Naive thymus-derived CD4-positive, alpha-beta T cell (primary cell): ENCODE data around the gene GNL1. TPM values are rescaled to one million over a fixed set of nuclear protein-coding genes. Genes with fewer than 3 reads are reported as not detected.
"Not testable (repeated sequence)": the region's sequence is repeated elsewhere in the genome, so short reads cannot be mapped to it uniquely, and the experiment has no call there.

Experiments used
- ATAC-seq: fragments of 150-1000 bp; cut with Tn5 transposase; 2 replicates; pipeline ENCODE4 v1.10.0; 2021; ENCODE audit warnings: mild to moderate bottlenecking, moderate library complexity
- CTCF ChIA-PET: fragments of 350-600 bp; sonication (Branson Sonifier 250); formaldehyde crosslinking; loops from one replicate; lab custom pipeline; 2021; ENCODE audit warnings: antibody characterized with exemption; lab: Charles Lee
- POLR2A ChIA-PET: fragments of 350-600 bp; sonication (Branson Sonifier 250); formaldehyde crosslinking; loops from one replicate; lab custom pipeline; 2021; ENCODE audit warnings: antibody characterized with exemption, inconsistent platforms; lab: Charles Lee
- DNase-seq, 9 donors: peaks; one replicate each; pipeline versions ENCODE4 v3.0.0 to v3.0.0-alpha.2; 2020 to 2022; ENCODE audit warnings: mixed read lengths in 1 of 9
- H3K27ac ChIP-seq: one replicate; pipeline ENCODE4 v1.7.0; 2013; ENCODE audit warnings: mild to moderate bottlenecking, low read depth, low read length, moderate library complexity
- H3K27me3 ChIP-seq, 2 donors: one replicate each; pipeline ENCODE4 v1.7.0; 2013; ENCODE audit warnings: low read length in 2 of 2, mild to moderate bottlenecking in 2 of 2, moderate library complexity in 2 of 2; ENCODE audit not compliant: control insufficient read depth in 2 of 2, insufficient read depth in 2 of 2
- H3K36me3 ChIP-seq, 3 experiments: 1 replicate in 2 of 3; 2 replicates in 1 of 3; pipeline ENCODE4 v1.7.0; 2013; ENCODE audit warnings: low read length in 3 of 3, mild to moderate bottlenecking in 3 of 3, moderate library complexity in 1 of 3; ENCODE audit not compliant: insufficient read depth in 3 of 3, control insufficient read depth in 2 of 3
- H3K4me1 ChIP-seq, 2 donors: one replicate each; pipeline ENCODE4 v1.7.0; 2013; ENCODE audit warnings: low read length in 2 of 2, mild to moderate bottlenecking in 2 of 2, moderate library complexity in 1 of 2; ENCODE audit not compliant: control insufficient read depth in 2 of 2, insufficient read depth in 2 of 2
- H3K4me3 ChIP-seq: 2 replicates; pipeline ENCODE4 v1.7.0; 2013; ENCODE audit warnings: mild to moderate bottlenecking, low read length
- H3K9me3 ChIP-seq, 3 experiments: 1 replicate in 2 of 3; 2 replicates in 1 of 3; pipeline ENCODE4 v1.7.0; 2013; ENCODE audit warnings: low read length in 3 of 3; ENCODE audit not compliant: control insufficient read depth in 2 of 3
- H3K27ac Mint-ChIP-seq, 9 donors: one replicate each; pipeline ENCODE4 v1.8.0; 2020 to 2022; ENCODE audit warnings: mixed read lengths in 9 of 9, mild to moderate bottlenecking in 8 of 9, moderate library complexity in 5 of 9, inconsistent platforms in 2 of 9
- H3K27me3 Mint-ChIP-seq, 5 donors: one replicate each; pipeline ENCODE4 v1.8.0; 2021 to 2022; ENCODE audit warnings: mixed read lengths in 5 of 5, mild to moderate bottlenecking in 1 of 5
- H3K36me3 Mint-ChIP-seq, 5 donors: one replicate each; pipeline ENCODE4 v1.8.0; 2020 to 2022; ENCODE audit warnings: mixed read lengths in 5 of 5, mild to moderate bottlenecking in 3 of 5, inconsistent platforms in 1 of 5
- H3K4me1 Mint-ChIP-seq, 7 donors: one replicate each; pipeline ENCODE4 v1.8.0; 2020 to 2022; ENCODE audit warnings: mixed read lengths in 7 of 7, mild to moderate bottlenecking in 3 of 7, inconsistent platforms in 1 of 7
- H3K4me3 Mint-ChIP-seq, 10 donors: one replicate each; pipeline ENCODE4 v1.8.0; 2020 to 2022; ENCODE audit warnings: mild to moderate bottlenecking in 10 of 10, mixed read lengths in 10 of 10, moderate library complexity in 6 of 10, inconsistent platforms in 2 of 10
- H3K9me3 Mint-ChIP-seq, 11 donors: one replicate each; pipeline ENCODE4 v1.8.0; 2020 to 2022; ENCODE audit warnings: mixed read lengths in 11 of 11, mild to moderate bottlenecking in 4 of 11, inconsistent platforms in 1 of 11, moderate library complexity in 1 of 11
- intact Hi-C, 2 donors: fragments of 100-400 bp; cut with micrococcal nuclease; formaldehyde crosslinking; loops; one replicate each; pipeline ENCODE4 v1.15.1; 2023
- polyA plus RNA-seq, 2 donors: library from polyadenylated mRNA; unstranded; fragments of 300-500 nt; fragmentation: Illumina TruSeq; gene quantifications; one replicate each; pipeline ENCODE4 v1.2.3, GENCODE V29; 2021
- total RNA-seq, 6 experiments: library from RNA in 5 of 6; stranded (reverse) in 5 of 6; gene quantifications; 1 replicate in 5 of 6; 2 replicates in 1 of 6; pipeline ENCODE4 v1.2.3 and lab custom pipeline; 2021 to 2026

Gene GNL1
- total and polyA plus RNA-seq, 7 experiments from 2014 or later: 27.7 to 190 (median 65.1) TPM

DNA sequence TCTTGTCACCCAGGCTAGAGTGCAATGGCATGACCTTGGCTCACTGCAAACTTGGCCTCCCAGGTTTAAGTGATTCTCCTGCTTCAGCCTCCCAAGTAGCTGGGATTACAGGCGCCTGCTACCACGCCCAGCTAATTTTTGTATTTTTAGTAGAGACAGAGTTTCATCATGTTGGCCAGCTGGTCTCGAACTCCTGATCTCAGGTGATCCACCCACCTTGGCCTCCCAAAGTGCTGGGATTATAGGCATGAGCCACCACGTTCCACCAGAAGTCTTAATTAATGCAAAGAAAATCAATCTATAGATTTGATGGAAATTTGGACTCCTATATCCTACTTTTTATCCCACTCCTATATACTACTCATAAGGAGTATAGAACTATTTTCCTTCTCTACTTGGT, 61.2 kb downstream of the GNL1 start:
- Mint-ChIP-seq H3K4me3 (peak overlapping the region; percentile 21 to 99 (median 90)), H3K4me1 (peaks cover 51 to 84% (median 74%) of the 10 kb centered on the region in 7 donors), H3K36me3 (peaks cover 13 to 46% (median 39%) of the 10 kb centered on the region in 5 donors), H3K27ac (peak overlapping the region in 8 of 9 donors; percentile 86 to 99 (median 94))
- intact Hi-C loops: loop anchor here in 1 of 2 donors (1.0 kb wide), 1 partner anchor 14 kb away; no protein-coding TSS in a partner anchor
- ChIA-PET POLR2A (interaction anchor here (1.0 to 9.8 kb wide), 11 partner anchors 11 to 222 kb away, joined by 3 to 652 read pairs (median 22); partner anchors contain the start of gene MDC1), CTCF (interaction anchor here (1.2 to 8.6 kb wide), 3 partner anchors 19 to 48 kb away, joined by 5 to 96 read pairs (median 77); no protein-coding TSS in a partner anchor)
- H3K27ac ChIP-seq: peak overlapping the region; percentile 49
- ATAC-seq, H3K27me3 ChIP-seq, H3K4me3 ChIP-seq, DNase-seq, H3K9me3 Mint-ChIP-seq, H3K27me3 Mint-ChIP-seq, H3K9me3 ChIP-seq: not testable (repeated sequence)
- H3K36me3 ChIP-seq: peaks cover 27 to 38% (median 29%) of the 10 kb centered on the region in 3 experiments
- peaks cover 45 to 47% of the 10 kb centered on the region in 2 donors for H3K4me1 ChIP-seq

DNA sequence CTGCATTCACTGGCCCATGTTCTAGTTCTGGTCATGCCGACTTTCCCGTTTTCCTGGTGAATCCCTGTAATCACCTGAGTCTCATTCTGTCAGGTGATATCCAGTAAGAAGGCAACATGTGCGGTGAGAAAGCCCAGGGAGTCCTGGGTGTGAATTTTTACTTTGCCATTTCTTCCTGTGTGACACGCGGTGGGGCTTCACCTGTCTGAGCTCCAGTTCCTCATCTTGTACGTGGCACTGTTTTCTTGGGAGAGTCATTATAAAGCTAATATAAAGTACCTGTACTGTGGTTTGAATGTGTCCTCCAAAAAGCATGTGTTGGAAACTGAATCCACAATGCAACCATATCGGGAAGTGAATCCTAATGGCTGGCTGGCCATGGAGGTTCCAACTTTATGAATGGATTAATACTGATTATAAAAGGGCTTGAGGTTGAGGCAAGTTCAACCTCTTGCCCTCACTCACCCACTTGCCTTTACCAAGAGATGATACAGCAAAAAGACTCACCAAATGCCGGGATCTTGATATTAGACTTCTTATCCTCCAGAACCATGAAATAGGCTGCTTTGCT, 61.9 kb downstream of the GNL1 start:
- Histone ChIP-seq H3K4me1 (peaks cover 44 to 45% of the 10 kb centered on the region in 2 donors), H3K4me3 (peak overlapping the region; percentile 83), H3K27ac (peak overlapping the region; percentile 97), H3K27me3 (no peaks in the 10 kb centered on the region), H3K36me3 (peaks cover 27 to 43% (median 29%) of the 10 kb centered on the region in 3 experiments), H3K9me3 (no peaks in the 10 kb centered on the region)
- H3K4me1 Mint-ChIP-seq: peaks cover 48 to 78% (median 70%) of the 10 kb centered on the region in 7 donors
- H3K27ac Mint-ChIP-seq: peak overlapping the region; percentile 80 to 99 (median 90)
- peaks cover 0 to 8% (median 0%) of the 10 kb centered on the region in 11 donors for H3K9me3 Mint-ChIP-seq
- H3K36me3 Mint-ChIP-seq: peaks cover 13 to 47% (median 42%) of the 10 kb centered on the region in 5 donors
- intact Hi-C loops: no loop called here
- H3K4me3 Mint-ChIP-seq: peak overlapping the region; percentile 66 to 100 (median 98)
- H3K27me3 Mint-ChIP-seq: peaks cover 0 to under 1% (median 0%) of the 10 kb centered on the region in 5 donors
- ATAC-seq (no peak), DNase-seq (peak in 1 of 9 donors; percentile 41)
- POLR2A ChIA-PET: interaction anchor here (0.7 to 9.8 kb wide), 23 partner anchors 10 to 420 kb away, joined by 3 to 652 read pairs (median 5); partner anchors contain the start of genes ABCF1, GNL1, MDC1 and MRPS18B
- CTCF ChIA-PET: interaction anchor here (1.1 to 8.6 kb wide), 5 partner anchors 16 to 102 kb away, joined by 3 to 96 read pairs (median 41); no protein-coding TSS in a partner anchor

DNA sequence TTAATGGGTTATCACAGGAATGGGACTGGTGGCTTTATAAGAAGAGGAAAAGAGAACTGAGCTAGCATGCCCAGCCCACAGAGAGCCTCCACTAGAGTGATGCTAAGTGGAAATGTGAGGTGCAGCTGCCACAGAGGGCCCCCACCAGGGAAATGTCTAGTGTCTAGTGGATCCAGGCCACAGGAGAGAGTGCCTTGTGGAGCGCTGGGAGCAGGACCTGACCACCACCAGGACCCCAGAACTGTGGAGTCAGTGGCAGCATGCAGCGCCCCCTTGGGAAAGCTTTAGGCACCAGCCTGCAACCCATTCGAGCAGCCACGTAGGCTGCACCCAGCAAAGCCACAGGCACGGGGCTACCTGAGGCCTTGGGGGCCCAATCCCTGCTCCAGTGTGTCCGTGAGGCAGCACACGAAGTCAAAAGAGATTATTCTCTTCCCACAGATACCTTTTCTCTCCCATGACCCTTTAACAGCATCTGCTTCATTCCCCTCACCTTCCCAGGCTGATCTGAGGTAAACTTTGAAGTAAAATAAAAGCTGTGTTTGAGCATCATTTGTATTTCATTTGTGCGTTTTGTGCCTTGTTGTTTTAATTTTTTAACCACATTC, 62.5 kb downstream of the GNL1 start:
- no peak for ATAC-seq
- Mint-ChIP-seq H3K27ac (peak overlapping the region; percentile 80 to 99 (median 90)), H3K9me3 (peaks cover 0 to 8% (median 0%) of the 10 kb centered on the region in 11 donors), H3K36me3 (peaks cover 13 to 52% (median 43%) of the 10 kb centered on the region in 5 donors), H3K27me3 (peaks cover 0 to 4% (median 0%) of the 10 kb centered on the region in 5 donors), H3K4me3 (peak overlapping the region; percentile 66 to 100 (median 98)), H3K4me1 (peaks cover 52 to 82% (median 76%) of the 10 kb centered on the region in 7 donors)
- Histone ChIP-seq H3K27me3 (no peaks in the 10 kb centered on the region), H3K4me1 (peaks cover 45 to 48% of the 10 kb centered on the region in 2 donors), H3K9me3 (no peaks in the 10 kb centered on the region), H3K27ac (peak overlapping the region; percentile 97), H3K4me3 (peak overlapping the region; percentile 83), H3K36me3 (peaks cover 27 to 44% (median 29%) of the 10 kb centered on the region in 3 experiments)
- intact Hi-C loops: loop anchor here (1.0 kb wide), 1 partner anchor 39 kb away; no protein-coding TSS in a partner anchor
- POLR2A ChIA-PET: interaction anchor here (0.6 to 9.8 kb wide), 27 partner anchors 10 to 420 kb away, joined by 3 to 652 read pairs (median 5); partner anchors contain the start of genes ABCF1, GNL1, MRPS18B and PPP1R10
- CTCF ChIA-PET: interaction anchor here (1.0 to 8.6 kb wide), 10 partner anchors 7 to 103 kb away, joined by 3 to 96 read pairs (median 11); no protein-coding TSS in a partner anchor
- DNase-seq: peak in 3 of 9 donors; percentile 37 to 52 (median 45)

DNA sequence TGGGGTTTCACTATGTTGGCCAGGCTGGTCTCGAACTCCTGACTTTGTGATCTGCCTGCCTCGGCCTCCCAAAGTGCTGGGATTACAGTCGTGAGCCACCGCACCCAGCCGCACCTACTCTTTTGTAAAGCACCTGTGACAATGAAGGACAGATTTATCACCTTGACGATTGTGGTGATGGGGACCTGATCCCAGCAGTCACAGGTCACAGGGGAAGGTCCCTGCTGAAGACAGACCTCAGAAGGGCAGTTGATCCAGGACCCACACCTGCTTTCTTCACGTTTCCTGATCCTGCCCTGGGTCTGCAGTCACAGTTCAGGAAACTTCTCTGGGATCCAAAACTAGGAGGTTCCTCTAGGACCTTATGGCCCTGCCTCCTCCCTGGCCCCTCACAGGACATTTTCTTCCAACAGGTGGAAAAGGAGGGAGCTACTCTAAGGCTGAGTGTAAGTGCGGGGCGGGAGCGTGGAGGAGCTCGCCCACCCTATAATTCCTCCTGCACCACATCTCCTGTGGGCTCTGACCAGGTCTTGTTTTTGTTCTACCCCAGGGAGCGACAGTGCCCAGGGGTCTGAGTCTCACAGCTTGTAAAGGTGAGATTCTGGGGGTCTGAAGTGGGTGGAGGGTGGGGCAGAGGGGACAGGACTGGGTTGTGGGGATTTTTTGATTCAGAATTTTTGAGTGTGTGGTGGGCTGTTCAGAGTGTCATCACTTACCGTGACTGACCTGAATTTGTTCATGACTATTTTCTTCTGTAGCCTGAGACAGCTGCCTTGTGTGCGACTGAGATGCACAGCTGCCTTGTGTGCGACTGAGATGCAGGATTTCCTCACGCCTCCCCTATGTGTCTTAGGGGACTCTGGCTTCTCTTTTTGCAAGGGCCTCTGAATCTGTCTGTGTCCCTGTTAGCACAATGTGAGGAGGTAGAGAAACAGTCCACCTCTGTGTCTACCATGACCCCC, 64.0 kb downstream of the GNL1 start:
- H3K4me1 Mint-ChIP-seq: peaks cover 58 to 82% (median 75%) of the 10 kb centered on the region in 7 donors
- peaks cover 45 to 48% of the 10 kb centered on the region in 2 donors for H3K4me1 ChIP-seq
- ChIA-PET CTCF (interaction anchor here (0.6 to 8.6 kb wide), 13 partner anchors 8 to 907 kb away, joined by 3 to 96 read pairs (median 5); no protein-coding TSS in a partner anchor), POLR2A (interaction anchor here (0.6 to 9.8 kb wide), 23 partner anchors 8 to 865 kb away, joined by 3 to 652 read pairs (median 6); partner anchors contain the start of genes ABCF1, HLA-B, MRPS18B and PPP1R10)
- no peaks in the 10 kb centered on the region for H3K27me3 ChIP-seq
- no peaks in the 10 kb centered on the region for H3K9me3 ChIP-seq
- DNase-seq (peak in 3 of 9 donors; percentile 21 to 38 (median 36)), ATAC-seq (no peak)
- intact Hi-C loops: loop anchor here in 1 of 2 donors (1.0 kb wide), 1 partner anchor 8 kb away; no protein-coding TSS in a partner anchor
- peak overlapping the region; percentile 83 for H3K4me3 ChIP-seq
- H3K36me3 Mint-ChIP-seq: peaks cover 13 to 56% (median 43%) of the 10 kb centered on the region in 5 donors
- H3K36me3 ChIP-seq: peaks cover 27 to 44% (median 29%) of the 10 kb centered on the region in 3 experiments
- peak overlapping the region; percentile 97 for H3K27ac ChIP-seq
- peaks cover 0 to 8% (median 0%) of the 10 kb centered on the region in 11 donors for H3K9me3 Mint-ChIP-seq
- H3K27me3 Mint-ChIP-seq: peaks cover 0 to 4% (median 0%) of the 10 kb centered on the region in 5 donors
- H3K27ac Mint-ChIP-seq: peak overlapping the region; percentile 84 to 99 (median 96)
- H3K4me3 Mint-ChIP-seq: peak overlapping the region; percentile 94 to 100 (median 99)
